Glomerular endothelial cell (primary cell): ENCODE results near the gene CDH2. TPM values are rescaled to one million over a fixed set of nuclear protein-coding genes. Genes with fewer than 3 reads are reported as not detected.

Source experiments
- DNase-seq: peaks from one replicate; pipeline ENCODE4 v3.0.0-alpha.2; 2011; ENCODE audit warnings: low read depth, low spot score; ENCODE audit errors: extremely low read depth
- total RNA-seq: library from RNA; depleted of rRNA; stranded (reverse); fragments of >200 nt; gene quantifications from 2 replicates; pipeline ENCODE4 v1.2.3, GENCODE V29; 2015

The CDH2 gene
- total RNA-seq, 1 donor from 2014 or later: 104 TPM

GRCh38 chr18:28128659-28128980 lies 48.3 kb downstream of the CDH2 start:
- DNase-seq: no peak

- DNase-seq: no peak
These were observed 48.9 kb downstream of the CDH2 start for GRCh38 chr18:28127763-28128658.

DNA sequence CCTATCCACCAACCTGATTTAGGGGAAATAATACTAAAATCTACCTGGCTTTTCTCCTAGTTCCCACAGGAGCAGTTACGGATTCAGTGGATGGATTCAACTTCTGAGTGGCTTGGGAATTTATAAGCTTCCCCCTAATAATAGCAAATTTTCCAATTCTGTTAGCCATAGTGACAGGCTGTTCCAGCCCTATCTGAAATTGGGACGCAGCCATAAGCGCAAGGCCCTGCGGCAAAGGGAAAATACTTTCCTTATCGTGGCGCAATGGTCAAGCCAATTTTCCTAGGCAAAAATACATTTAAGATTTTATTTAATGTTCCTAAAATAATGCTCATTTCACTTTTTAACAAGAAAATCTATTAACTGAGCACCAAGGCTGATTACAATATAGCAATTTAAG lies 49.7 kb downstream of the CDH2 start:
- DNase-seq: no peak

- no peak for DNase-seq
These were observed 50.2 kb downstream of the CDH2 start for GRCh38 chr18:28126768-28127167.

- no peak for DNase-seq
These were observed 51.9 kb downstream of the CDH2 start for GRCh38 chr18:28125051-28125450.

GRCh38 chr18:28124131-28125029 lies 52.5 kb downstream of the CDH2 start:
- DNase-seq: no peak

GRCh38 chr18:28123401-28124030 lies 53.4 kb downstream of the CDH2 start:
- no peak for DNase-seq

DNA sequence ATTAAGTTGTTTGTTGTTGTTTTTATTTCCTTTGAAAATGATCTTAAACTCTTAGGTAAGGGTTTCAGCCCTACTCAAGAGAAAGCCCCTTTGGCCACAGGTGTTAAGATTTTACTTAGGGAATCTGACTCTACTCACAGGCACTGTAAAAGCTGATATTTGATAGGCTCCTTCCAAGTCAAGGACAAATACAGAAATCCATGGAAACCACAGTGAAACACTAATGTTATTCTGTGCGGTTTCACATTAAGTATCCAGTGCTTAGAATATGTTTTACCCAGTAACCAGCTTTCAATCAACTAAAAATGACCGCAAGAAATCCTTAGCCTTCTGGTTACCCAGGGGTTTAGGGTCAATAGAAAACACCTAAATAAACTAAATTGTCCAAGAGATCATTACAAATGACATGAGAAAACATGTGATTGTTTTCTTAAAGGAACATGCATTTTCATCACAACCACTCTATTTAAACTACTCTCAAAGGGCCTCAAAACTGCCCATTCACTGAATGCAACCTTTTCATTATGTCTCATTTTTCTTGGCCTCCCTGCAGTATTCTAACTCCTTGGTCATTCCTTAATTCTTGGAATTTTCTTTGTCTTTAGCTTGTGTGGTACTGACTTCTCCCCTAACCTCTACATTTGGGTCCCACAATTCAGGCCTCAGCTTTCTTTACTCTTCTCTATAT lies 56.0 kb downstream of the CDH2 start:
- DNase-seq: no peak

DNA sequence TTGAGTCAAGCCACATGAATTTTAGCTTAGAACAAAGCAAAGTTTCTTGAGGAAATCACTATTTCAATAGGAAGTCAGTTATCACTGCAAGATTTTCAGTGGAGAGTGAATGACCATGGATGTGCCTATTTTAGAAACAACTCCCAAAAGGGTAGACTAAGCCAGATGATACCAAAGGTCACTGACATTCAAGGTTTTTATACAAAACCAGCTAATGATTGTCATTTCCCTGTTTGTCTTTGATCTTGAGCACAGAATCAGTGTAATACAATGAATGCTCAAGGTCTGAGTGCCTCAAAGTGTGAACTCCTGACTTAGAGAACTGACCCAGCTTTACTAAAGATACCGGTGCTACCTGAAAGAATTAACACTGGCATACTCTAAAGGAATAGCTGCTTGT lies 60.5 kb downstream of the CDH2 start:
- DNase-seq: no peak

GRCh38 chr18:28115149-28115550 lies 61.8 kb downstream of the CDH2 start:
- DNase-seq: no peak

- DNase-seq: no peak
These were observed 62.5 kb downstream of the CDH2 start for GRCh38 chr18:28114472-28114871.

DNA sequence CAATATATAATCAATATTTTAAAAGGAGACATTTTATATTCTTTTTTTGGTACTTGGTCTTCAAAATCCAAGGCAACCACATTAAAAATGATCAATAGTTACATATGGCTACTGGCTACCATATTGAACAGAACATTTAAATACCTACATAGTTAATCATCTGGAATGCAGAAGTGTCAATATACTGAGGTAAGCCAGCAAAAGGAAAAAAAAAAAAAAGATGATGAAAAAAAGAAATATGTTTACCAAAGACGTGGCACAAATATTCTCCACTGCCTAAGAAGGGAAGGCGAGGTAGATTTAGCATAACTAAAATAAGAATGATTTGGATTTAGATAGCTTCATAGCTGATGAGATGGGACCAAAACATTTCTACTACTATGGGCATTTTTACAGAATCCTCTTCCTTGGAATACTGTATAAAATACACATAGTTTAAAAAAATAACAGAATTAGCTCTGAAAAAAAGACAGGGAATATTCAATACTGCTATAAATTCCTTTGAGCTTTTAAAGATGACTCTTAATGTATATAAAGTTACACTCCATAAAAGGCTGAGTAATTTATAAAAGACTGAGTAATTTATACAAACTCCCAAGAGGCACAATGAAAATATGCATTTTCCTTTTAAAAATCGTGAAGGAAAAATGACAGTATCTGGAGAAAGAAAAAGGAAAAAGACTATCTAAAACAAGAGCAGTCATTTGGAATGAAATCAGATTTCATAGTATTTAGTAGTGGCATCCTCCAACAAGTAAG lies 63.5 kb downstream of the CDH2 start:
- no peak for DNase-seq

- DNase-seq: no peak
These were observed 64.9 kb downstream of the CDH2 start for GRCh38 chr18:28112056-28112470.

GRCh38 chr18:28110924-28111323 lies 66.0 kb downstream of the CDH2 start:
- no peak for DNase-seq

DNA sequence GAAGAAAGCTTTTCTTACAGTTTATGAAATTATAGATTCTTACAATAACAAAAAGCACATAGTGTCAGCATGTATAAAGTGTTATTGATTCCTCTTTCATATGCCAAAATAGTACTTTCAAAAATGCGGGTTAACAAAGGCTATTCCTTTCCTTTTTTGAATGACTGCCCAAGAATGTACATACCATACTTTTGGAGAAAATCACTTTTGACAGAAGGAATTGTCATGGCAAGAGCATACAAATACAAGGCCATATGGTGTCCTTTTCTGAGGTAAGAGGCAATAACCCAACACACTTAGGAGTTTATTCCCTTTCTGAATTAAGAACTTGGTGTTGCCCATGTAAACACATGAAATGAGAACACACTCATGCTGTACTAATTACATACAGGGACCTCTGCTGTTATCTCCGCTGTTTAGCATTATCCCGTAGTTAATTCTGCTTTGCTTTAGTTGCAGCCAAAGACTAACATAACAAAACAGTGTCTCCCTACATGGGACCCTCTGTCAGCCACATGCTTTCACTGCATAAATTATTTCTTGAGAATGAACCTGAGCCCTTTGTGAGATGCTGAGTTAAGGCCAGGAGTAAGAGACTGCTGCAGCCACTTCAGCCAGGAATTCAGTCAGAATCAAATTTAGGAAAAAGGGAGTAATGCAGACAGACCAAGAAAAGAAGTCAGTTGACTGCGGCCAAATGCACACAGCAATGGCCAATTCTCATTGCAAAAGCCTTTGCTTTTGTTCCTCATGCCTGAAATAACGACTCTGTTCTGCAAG lies 67.0 kb downstream of the CDH2 start:
- DNase-seq: no peak

DNA sequence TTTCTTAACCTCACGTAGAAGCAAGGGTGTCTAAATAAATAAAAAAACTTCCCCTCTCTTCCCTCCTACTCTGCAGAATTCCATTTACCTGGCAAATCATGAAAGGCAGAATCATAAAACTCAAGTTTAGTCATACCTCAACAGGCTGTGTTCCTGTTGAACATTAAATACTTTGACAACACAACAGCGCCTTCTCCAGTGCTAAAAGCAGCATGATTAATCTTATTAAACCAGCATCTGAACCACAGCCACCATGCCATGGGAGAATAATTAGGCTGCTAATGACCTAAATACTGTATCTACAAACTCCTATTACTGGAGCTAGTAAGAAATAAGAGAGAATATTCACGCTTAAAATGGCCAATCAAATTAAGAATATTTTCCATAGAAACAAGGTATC lies 68.1 kb downstream of the CDH2 start:
- no peak for DNase-seq

DNA sequence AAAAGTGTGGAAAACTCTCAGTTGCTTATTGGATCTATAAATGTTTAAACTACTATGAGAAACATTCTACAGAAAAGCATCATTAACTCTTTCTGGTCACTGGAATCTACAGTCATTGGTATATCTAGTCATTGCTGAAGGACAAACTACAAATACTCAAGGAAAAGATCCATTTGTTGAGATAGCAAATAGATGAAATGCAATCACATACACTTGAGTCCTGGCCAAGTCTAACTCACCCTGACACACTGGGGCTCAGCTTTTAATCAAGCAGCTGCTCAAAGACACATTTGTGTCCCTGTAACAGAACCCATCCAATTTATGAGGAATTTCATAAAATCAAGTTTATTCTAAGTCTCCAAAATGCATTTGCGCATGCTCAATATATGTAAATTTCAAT lies 68.7 kb downstream of the CDH2 start:
- DNase-seq: no peak

DNA sequence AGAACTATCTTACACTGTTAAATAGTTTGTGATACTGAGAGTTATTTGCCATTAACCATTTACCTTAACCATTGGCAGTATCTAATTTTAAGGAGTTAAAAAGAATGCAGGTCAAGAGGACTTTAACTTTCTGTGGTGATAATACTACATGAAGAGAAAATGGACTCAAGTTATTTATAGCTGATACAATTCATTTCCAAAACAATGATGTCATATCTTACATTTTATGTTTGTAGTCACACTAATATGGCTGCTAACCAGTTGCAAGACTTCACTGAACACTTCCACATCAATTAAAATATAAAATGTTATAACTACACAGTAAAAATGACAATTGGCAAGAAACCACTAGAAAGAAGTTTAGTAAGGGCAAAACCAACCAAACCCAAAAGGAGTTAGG lies 77.7 kb downstream of the CDH2 start:
- no peak for DNase-seq

- no peak for DNase-seq
These were observed 81.3 kb downstream of the CDH2 start for GRCh38 chr18:28095631-28096030.
